Right forelimb (tissue), 1 donor: ENCODE results near the gene NHLH1.
"Not testable (repeated sequence)": the region's sequence is repeated elsewhere in the genome, so short reads cannot be mapped to it uniquely, and the experiment has no call there.

Experiments
- DNase-seq: peaks from one replicate; pipeline ENCODE4 v3.0.0-alpha.2; 2018

NHLH1 gene

GRCh38 chr1:160384812-160385211 lies 17.9 kb downstream of the NHLH1 start:
- DNase-seq = not testable (repeated sequence)

GRCh38 chr1:160388406-160388805 lies 21.5 kb downstream of the NHLH1 start:
- not testable (repeated sequence) for DNase-seq

- no peak for DNase-seq
Measured at GRCh38 chr1:160394673-160395072, 27.8 kb downstream of the NHLH1 start.

GRCh38 chr1:160397651-160398050 lies 30.8 kb downstream of the NHLH1 start:
- no peak for DNase-seq

- DNase-seq = no peak
Measured at GRCh38 chr1:160398823-160399222, 32.0 kb downstream of the NHLH1 start.

- no peak for DNase-seq
Measured at GRCh38 chr1:160399544-160400222, 32.8 kb downstream of the NHLH1 start.

GRCh38 chr1:160400223-160400645 lies 33.4 kb downstream of the NHLH1 start, which contains the start of gene VANGL2:
TSS of gene VANGL2 (plus strand) at chr1:160400564. CDS start at chr1:160415838, 15,274 bp downstream.
- peak; percentile 94 for DNase-seq

GRCh38 chr1:160400646-160401486 lies 34.0 kb downstream of the NHLH1 start:
- DNase-seq = peak; percentile 67

- no peak for DNase-seq
Measured at GRCh38 chr1:160401487-160401805, 34.6 kb downstream of the NHLH1 start.

- DNase-seq = no peak
Measured at GRCh38 chr1:160402001-160402795, 35.3 kb downstream of the NHLH1 start.

- DNase-seq = no peak
Measured at GRCh38 chr1:160403244-160403643, 36.4 kb downstream of the NHLH1 start.

GRCh38 chr1:160404094-160404493 lies 37.2 kb downstream of the NHLH1 start:
- no peak for DNase-seq

- DNase-seq = no peak
Measured at GRCh38 chr1:160405331-160405877, 38.5 kb downstream of the NHLH1 start.

GRCh38 chr1:160406131-160406968 lies 39.5 kb downstream of the NHLH1 start:
- DNase-seq = no peak

- no peak for DNase-seq
Measured at GRCh38 chr1:160407839-160408801, 41.2 kb downstream of the NHLH1 start.

- no peak for DNase-seq
Measured at GRCh38 chr1:160408864-160409263, 42.0 kb downstream of the NHLH1 start.

- DNase-seq = no peak
Measured at GRCh38 chr1:160409486-160409885, 42.6 kb downstream of the NHLH1 start.

- peak; percentile 85 for DNase-seq
Measured at GRCh38 chr1:160410406-160411005, 43.6 kb downstream of the NHLH1 start.

GRCh38 chr1:160411271-160412027 lies 44.6 kb downstream of the NHLH1 start:
- DNase-seq = no peak

GRCh38 chr1:160412028-160412362 lies 45.1 kb downstream of the NHLH1 start:
- no peak for DNase-seq
